NCI-H2081 treated with DMSO at 0.1 percent for 48 hours (cell line): Measurements from ENCODE around the gene GPC3.

Experiments
- DNase-seq: peaks from one replicate; lab custom pipeline; 2025; lab: John Stamatoyannopoulos, UW

Gene GPC3

DNA sequence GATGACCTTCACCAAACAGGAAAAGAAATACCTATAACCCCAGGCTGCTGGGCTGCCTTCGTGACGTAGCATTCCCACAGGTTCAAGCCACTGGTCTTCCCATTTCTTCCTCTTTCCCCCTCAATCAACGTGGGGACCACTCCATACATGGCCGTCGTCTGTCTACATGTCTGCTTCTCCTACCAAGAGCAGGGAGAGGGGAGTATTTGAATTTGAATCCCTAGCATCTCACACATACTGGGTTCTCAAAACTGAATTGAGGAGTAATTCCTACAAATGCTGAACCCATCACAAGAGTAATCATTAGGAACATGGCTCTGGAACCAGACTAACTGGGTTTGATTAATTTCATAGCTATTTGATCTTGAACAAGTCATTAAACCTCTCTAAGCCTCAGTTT is 17.3 kb downstream of the GPC3 start:
- no peak for DNase-seq

DNA sequence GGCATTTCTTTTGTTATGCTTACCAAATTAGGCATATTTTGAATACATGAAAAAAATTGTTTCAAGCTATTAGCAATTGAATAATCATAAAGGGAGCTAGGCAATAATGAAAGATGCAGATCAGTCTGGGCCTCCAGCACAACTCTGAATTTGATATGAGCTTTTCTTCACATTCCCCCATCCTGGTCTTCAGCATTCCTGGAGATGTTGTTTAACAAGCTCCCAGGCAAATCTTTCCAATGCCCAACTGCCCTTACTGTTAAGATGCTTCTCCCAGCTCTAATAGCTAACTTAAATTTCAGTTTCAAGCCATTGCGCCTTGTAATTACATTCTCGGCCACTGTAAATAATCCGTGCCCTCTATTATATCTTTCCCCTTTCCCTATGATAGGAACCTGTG is 19.2 kb downstream of the GPC3 start:
- DNase-seq = no peak

DNA sequence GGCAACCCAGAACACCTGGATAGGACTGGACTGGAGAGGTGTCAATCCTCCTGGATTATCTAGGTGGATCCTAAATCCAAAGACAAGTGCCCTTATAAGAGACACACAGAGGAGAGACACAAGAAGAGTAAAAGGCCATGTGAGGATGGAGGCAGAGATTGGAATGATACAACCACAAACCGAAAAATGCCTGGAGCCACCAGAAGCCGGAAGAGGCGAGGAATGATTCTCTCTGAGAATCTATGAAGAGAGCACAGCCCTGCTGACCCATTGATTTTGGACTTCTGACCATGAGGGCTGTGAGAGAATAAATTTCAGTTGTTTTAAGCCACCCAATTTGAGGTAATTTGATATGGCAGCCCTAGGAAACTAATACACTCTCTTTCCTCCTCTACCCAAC is 20.1 kb downstream of the GPC3 start:
- no peak for DNase-seq

DNA sequence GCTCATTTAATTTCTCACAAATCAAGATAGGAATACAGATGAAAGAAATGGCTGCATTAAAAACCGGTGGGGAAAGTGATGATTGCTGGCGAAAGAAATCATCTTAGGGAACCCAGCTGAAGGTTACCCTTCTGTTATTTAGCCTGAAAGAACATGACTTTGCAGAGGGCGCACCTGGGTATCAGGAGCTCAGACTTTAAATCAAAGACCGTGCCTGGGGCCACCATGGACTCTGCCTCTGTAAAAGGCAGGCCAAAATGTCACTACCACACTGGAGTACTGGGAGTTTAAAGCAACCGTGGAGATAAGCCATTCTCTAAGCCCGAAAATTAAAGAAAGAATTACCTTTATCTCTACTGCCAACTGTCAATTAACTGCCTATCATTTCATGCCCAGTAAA is 24.3 kb downstream of the GPC3 start:
- DNase-seq = no peak

DNA sequence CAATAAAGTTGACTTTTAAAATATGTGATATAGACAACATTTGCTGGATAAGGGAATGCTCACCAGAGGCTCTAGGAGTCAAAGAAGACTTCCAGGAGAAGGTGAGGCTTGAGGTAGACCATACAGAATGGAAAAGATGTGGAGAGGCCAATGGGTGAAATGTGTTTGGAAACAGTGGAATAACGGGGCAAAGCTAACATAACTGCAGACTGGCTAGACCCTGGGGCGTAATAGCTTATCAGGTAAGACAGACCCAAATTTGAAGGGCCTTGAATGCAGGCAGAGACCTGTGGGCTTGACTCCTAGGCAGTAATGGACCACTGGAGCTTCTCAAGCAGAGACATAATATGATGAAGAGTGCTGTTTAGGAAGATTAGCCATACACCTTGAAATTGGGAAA is 25.4 kb downstream of the GPC3 start:
- no peak for DNase-seq

DNA sequence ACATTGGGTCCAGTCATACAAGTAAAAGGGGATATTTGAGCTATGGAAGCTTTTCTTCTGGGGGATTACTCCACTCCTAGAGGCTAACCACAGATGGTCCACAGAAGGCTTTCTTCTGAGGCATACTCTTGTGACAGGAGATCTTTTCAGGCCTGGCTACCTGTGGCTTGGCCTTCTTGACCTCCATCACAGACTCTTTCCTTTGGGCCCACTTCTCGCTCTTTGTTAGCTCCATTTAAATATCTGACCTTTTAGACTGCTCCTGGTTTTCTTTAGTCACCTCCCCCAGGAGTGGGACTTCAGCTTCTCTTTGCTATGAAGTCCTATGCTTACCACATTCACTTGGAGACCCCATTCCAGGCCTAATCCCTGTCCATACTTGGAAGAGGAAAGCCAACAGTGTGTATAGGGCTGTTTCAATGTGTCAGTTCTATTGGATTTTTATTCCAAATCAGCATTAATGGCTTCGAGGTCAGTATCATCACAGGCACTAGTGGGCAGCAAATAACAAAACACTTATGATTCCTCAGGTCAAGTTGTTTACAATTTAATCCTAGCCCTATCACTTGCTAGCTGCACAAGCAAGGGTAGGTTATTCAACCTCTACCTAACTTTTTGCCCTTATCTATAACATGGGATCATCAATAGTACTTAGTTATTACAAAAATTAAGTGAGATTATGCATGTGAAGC is 26.3 kb downstream of the GPC3 start:
- DNase-seq = no peak

DNA sequence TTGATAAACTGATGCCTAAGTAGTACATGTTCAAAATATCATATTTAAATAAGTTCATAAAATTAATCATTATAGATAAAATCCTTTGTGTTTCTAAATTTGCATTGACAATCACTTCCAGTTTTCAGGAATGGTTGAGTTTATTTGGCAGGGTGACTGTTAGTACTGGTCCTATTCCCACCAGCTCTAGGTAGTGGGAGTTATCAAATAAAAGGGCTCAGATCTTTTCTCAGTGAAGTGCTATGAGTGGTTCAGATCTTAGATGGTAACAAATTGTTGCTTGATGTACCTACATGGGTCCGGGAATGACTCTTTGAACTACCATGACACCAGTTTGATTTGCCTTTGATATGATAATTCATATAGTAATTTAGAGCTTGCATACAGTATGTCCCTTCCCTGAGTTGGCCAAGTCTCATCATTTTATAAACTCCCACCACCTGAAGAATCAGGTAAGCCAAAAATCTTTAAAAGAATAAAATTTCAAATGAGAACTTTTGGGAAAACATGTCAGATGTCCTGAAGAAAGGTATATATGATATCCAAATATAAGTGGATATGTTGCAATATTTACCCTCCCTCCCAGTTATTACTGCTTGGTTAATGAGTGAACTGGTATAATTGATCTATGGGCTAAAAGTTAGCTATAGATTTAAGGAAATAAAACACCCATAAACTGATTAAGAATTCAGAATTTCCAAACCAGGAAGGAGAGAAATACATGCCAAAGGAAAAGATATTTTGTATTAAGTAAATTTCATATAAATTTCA is 28.6 kb downstream of the GPC3 start:
- DNase-seq = no peak

DNA sequence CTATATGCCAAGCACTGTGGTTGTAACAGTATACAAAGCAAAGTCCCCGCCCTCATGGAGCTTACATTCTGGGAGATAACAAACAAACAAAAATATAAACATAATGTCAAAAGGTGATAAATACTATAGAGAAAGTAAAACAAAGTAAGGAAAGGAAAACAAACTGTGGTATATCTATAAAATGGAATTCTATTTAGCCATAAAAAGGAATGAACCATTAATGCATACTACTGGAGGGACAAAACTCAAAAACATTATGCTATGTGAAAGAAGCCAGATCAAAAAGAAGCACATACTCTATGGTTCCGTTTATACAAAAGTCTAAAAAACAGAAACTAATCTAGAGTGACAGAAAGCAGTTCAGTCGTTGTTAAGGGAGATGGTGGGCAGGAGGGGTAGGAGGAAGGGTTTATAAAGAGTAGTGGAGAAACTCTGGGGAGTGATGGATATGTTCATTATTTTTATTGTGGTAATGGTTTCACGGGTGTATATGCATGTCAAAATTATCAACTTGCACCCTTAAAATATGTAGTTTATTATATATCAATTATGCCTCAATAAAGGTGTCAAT is 31.5 kb downstream of the GPC3 start:
- no peak for DNase-seq

DNA sequence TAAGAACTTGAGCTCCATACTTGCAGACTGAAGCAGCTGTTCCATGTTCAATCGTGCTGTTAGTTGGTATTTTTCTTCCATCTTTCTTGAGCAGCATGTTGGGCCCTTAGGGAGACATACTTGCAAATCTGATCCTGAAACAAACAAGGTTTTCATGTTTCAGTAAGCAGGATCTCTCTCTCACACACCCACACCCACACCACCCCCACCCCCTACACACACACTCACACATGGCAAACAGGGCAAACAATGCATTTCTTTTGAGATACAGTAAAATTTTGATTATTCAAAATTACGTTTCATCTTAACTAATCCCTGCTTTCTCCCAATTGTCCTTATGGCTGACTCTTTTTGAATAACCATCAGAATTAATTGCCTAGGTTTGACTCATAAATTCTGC is 32.3 kb downstream of the GPC3 start:
- DNase-seq = no peak

DNA sequence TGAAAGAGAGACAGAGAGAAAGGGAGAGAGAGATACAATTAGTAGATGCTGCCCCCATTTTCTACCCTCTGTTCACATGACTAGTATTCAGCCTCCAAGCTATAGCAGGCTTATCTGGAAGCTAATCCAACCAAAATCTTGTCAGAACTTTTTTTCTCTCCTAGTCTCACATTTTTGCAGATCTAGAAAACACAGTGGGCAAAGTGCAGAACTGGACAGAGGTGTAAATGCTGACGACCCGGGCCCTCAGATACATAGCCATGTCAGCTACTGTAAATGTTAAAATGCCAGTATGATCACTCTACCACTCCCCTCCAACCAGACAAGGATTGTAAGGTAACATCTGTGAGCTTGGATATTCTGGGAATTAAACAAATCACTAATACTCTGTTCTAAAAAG is 34.3 kb downstream of the GPC3 start:
- no peak for DNase-seq

DNA sequence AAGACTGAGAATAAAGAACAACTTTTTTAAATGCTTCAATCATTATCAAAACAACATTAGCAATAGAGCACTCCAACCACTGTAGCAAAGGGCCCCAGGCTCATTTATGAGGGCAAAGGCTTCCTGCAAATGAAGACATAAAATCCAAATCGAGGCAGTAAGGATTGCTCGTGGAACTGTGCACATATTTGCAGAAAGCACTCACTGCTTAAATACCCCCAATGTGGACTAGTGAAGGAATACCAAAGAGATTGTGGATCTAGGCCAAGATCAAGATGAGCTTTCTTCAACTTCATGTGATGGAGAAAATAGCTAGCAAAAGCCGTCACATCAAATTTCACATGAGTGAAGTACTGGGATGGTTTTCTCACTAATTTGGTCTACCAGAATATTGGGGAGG is 35.2 kb downstream of the GPC3 start:
- DNase-seq = no peak

DNA sequence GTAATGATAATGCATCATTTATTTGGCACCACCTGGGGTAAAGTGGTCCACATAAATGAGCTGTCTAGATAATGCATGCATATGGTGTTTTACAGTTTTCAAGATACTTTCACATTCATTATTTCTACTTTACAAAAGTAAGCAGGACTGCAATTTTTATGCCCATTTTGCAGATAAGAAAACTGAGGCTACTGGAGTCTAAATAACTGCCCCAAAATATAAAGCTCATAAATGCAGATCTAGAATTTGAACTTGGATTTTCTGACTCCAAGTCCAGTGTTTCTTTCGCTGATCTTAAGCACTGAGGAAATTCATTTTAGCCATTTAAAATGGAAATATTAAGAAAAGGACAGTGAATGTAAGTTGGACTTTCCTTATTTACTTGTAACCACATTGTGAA is 36.5 kb downstream of the GPC3 start:
- DNase-seq = no peak

DNA sequence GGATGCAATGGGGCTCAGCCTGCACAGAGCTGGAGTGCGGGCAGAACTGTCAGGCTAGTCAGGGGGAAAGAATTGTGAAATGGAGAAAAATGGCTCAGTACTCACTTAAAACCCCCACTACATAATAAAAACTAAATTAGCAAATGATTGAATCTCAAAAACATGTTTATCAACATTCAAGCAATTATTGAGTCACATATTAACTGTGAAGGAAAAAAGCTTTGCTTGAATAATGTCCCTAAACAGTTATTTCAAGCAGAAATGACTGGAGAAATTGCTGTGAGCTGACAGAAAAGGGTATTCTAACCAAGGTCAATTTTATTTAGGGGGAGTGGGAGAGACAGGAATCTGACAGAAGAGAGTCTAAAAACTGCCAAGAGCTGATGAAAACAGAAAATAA is 37.4 kb downstream of the GPC3 start:
- DNase-seq = no peak

DNA sequence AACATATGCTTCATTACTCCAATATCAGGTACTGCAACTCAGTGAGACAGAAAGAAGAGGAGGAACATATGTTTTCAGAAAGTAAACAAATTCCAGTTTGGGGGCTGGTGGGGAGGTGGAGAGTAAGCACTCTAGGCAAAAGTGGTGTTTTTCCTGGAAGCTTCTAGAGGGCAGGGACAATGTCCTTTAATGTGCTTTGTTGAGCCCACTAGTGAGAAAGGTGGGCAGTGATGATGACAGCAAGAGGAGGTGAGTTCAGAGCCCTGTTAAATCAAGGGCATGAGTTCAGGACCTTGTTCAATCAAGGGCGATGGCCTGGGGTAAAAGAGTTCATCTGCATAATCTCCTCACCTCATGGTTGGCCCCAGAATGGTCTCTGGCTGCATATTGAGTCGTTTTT is 38.4 kb downstream of the GPC3 start:
- DNase-seq = no peak

DNA sequence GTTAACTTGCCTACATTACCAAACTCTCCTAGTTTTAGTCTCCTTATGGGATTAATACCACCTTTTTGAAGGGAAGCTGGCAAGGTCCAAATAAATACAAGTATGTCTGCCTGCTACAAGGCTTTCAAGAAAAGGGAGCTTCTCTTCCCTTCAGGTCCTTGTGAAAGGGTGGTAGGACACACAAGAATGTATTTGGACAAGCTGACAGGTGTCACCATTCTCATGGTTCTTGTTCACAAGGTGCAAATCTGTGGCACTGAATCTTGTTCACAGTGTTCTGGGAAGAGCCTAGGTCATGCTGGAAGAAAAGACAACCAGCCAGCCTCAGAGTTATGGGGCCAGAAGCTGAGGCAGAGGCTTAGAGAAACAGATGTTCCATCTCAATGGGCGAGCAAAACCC is 41.9 kb downstream of the GPC3 start:
- DNase-seq = no peak

DNA sequence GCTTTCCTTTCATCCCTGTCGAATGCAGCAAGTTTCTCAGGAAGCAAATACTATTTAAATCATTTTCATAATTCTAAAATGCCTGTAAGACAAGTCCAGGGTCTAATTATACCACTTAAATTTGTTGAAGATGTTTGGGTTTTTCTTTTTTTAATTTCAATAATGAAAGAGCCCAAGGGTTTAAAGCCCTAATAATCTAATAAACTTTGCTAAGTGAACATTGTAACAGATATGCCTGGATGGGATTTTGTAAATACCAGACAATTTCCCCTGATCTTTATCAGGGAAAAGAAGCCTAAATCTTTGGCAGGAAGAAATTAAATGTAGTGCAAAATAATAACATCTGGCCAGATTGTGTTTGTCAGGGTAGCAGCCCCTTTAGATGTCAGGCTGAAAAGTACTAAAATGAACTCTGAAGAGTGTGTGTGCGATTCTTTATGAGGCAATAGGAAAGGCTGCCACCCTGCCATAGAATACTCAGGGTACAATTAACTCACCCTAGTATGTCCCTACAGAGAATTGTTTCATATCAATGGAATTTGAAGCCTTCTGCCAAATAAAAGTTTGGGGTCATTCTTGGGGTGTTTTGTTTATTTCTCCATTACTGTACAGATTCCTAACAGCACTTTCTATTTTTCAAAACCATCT is 45.6 kb downstream of the GPC3 start:
- no peak for DNase-seq

DNA sequence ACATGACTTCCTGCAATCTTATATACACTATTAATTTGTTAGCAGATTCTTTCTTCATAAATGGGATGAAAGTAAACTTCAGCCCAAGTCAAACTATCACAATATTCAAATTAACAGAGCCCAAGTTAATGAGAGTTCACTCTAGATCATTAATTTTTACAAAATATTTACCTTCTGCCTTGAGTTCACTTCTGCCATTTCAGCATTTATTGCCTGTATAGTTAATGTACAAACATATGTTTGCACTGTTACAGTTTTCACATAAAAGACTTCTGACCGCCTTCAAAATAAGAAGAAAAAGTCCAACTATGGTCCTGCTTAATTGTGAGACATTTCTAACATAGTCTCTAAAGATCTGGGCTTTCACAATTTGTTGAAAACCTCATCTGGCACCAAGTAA is 46.9 kb downstream of the GPC3 start:
- no peak for DNase-seq

DNA sequence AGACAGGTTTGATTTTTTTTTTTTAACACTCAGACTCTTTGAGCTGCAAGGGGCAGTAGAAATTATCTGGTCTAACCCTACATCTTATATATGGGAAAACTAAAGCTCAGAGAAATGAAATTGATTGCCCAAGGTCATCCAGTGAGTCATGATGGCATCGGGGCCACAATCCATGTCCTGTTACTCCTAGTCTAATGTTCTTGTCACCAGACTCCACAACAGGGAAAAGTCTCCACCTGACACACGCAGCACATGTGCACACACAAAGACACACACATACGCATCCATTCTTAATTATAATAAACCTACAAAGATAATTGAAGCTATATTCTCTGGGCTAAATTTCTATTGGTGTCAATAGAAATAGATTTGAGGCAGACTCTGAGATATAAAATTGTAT is 48.4 kb downstream of the GPC3 start:
- no peak for DNase-seq

DNA sequence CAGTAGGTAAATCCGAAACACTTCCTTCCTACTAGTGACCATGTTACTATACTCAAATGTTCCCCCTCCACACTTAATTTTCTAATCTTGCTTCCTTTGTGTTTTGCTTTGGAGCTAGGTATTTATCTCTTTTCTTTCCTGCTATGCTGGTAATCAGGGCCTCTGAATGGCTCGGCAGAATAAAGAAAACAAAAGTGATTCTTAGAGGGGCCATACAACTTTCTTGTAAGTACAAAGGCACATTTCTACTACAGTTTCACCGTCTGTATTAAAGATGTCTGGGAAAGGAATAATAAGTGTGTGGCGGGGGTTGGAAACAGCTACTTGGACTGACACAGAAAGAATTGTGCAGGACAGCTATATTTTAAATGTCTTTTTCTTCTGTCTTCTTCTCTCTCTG is 50.3 kb downstream of the GPC3 start:
- DNase-seq = no peak

DNA sequence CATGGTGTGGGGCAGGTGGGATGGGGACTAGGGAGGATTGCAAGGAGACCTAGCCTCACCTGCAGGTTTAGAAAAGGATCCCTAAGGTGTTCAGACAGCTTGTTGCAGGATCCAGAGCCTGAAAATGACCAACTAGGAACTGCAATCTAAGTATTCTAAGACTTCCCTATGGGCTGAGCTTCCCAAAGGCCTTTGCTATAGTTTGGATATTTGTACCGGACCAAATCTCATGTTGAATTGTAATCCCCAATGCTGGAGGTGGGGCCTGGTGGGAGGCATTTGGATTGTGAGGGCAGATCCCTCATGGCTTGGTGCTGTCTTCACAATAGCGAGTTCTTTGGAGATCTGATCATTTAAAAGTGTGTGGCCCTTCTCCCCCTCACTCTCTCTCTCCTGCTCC is 52.1 kb downstream of the GPC3 start:
- no peak for DNase-seq

DNA sequence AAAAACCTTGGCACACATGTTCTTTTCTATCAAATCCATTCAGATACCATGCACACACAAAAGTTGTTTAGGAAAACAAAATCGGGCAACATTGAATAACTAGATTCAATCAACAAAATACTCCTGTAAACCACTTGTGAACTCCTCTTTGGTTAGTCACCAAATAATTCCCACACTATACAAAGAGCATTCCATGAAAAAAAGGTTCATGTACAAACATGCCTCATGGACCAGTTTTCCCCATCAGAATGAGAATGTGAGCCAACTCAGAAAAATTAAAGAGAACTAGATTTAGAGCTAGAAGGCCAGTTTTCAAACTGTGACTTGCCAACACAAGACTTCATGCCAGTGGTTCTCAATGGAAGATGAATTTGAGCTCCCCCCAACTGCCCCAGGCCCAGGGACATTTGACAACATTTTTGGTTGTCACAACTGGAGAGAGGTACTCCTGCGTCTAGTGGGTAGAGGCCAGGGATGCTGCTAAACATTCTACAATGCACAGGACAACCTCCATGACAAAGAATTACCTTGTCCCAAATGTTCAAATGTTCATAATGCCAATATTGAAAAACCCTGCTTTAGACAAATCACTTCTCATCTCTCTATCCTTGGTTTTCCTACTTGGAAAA is 55.4 kb downstream of the GPC3 start:
- DNase-seq = no peak

DNA sequence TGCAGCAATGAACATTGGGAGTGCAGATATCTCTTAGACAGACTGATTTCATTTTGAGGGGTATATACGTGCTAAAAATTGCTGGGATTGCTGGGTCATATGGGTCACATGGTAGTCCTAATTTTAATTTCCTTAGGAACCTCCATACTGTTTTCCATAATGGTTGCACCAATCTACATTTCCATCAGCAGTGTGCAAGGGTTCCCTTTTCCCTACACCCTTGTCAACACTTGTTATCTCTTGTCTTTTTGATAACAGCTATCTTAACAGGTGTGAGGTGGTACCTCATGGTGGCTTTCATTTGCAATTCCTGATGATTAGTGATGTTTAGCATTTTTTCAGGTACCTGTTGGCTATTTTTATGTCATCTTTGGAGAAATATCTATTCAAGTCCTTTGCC is 57.0 kb downstream of the GPC3 start:
- DNase-seq = no peak

DNA sequence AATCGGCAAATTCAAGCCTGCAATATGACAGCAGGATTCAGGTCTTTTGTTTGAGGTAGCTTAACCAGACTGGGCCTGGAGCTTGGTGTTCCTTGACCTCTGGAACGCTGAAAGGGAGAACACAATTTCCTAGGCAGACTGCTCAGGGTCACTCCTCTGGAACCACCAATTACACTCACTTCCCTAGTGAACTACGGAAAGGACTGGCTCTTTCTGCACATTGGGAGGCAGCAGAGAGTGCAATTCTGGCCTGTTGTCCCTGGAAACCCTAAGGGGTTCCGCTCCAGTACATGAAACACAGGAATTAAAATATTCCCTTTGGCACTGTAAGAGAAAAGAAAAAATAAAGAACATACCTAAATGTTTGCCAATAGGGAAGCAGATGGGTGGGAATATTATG is 58.6 kb downstream of the GPC3 start:
- no peak for DNase-seq
